MM.1S (cell line): ENCODE measurements around the gene DNAL4.

Source experiments
- DNase-seq: peaks from one replicate; pipeline ENCODE4 v3.0.0-alpha.2; 2015
- H2AFZ ChIP-seq: fragments of 300-600 bp; sonication (generic); 2 replicates; pipeline ENCODE4 v1.6.0; 2016; ENCODE audit warnings: antibody characterized with exemption, low read length
- H3F3A ChIP-seq: fragments of 300-600 bp; sonication (generic); 2 replicates; pipeline ENCODE4 v1.6.1; 2016; ENCODE audit warnings: mild to moderate bottlenecking, antibody characterized with exemption, low read length, moderate library complexity, mixed read lengths; ENCODE audit not compliant: insufficient read depth
- H3K27ac ChIP-seq: fragments of 300-600 bp; sonication (generic); 2 replicates; pipeline ENCODE4 v1.5.1; 2016; ENCODE audit warnings: mild to moderate bottlenecking, low read length
- H3K27me3 ChIP-seq: fragments of 300-600 bp; sonication (generic); replicated peaks from 2 replicates; pipeline ENCODE4 v1.6.0; 2016; ENCODE audit warnings: low read length; ENCODE audit not compliant: insufficient read depth
- H3K36me3 ChIP-seq: fragments of 300-600 bp; sonication (generic); replicated peaks from 2 replicates; pipeline ENCODE4 v1.6.1; 2016; ENCODE audit warnings: mild to moderate bottlenecking, low read length, mixed read lengths; ENCODE audit not compliant: insufficient read depth
- H3K4me1 ChIP-seq: fragments of 300-600 bp; sonication (generic); 2 replicates; pipeline ENCODE4 v1.6.1; 2016; ENCODE audit warnings: low read length, mixed read lengths
- H3K4me2 ChIP-seq: fragments of 300-600 bp; sonication (generic); 2 replicates; pipeline ENCODE4 v1.6.0; 2016; ENCODE audit warnings: low read depth, low read length
- H3K4me3 ChIP-seq: fragments of 300-600 bp; sonication (generic); 2 replicates; pipeline ENCODE4 v1.5.1; 2016; ENCODE audit warnings: low read length, mixed read lengths
- H3K79me2 ChIP-seq: fragments of 300-600 bp; sonication (generic); 2 replicates; pipeline ENCODE4 v1.6.1; 2016; ENCODE audit warnings: mixed run types, low read length, mixed read lengths
- H3K9ac ChIP-seq: fragments of 300-600 bp; sonication (generic); 2 replicates; pipeline ENCODE4 v1.6.1; 2016; ENCODE audit warnings: low read length, mixed read lengths
- H3K9me2 ChIP-seq: fragments of 300-600 bp; sonication (generic); replicated peaks from 2 replicates; pipeline ENCODE4 v1.6.1; 2016; ENCODE audit warnings: mild to moderate bottlenecking, low read length, mixed read lengths; ENCODE audit not compliant: insufficient read depth
- H3K9me3 ChIP-seq: fragments of 300-600 bp; sonication (generic); replicated peaks from 2 replicates; pipeline ENCODE4 v1.6.1; 2016; ENCODE audit warnings: mild to moderate bottlenecking, low read length, mixed read lengths; ENCODE audit not compliant: insufficient read depth
- H4K20me1 ChIP-seq: fragments of 300-600 bp; sonication (generic); 2 replicates; pipeline ENCODE4 v1.6.1; 2016; ENCODE audit warnings: mild to moderate bottlenecking, low read length, moderate library complexity, mixed read lengths; ENCODE audit not compliant: insufficient read depth
- CTCF ChIP-seq: fragments of 300-600 bp; sonication (generic); IDR thresholded peaks from 2 replicates; pipeline ENCODE4 v1.5.1; 2016; ENCODE audit warnings: antibody characterized with exemption, low read length, mixed read lengths
- EZH2 ChIP-seq: fragments of 300-600 bp; sonication (generic); optimal IDR thresholded peaks from 2 replicates; pipeline ENCODE3; 2017; ENCODE audit warnings: low read depth, mild to moderate bottlenecking, antibody characterized with exemption, low read length, mixed read lengths
- EZH2phosphoT487 ChIP-seq: fragments of 300-600 bp; sonication (generic); IDR thresholded peaks from 2 replicates; pipeline ENCODE4 v1.6.1; 2018; ENCODE audit warnings: antibody characterized with exemption, low read length

DNAL4 gene

GRCh38 chr22:38757464-38757757 lies 36.5 kb downstream of the DNAL4 start:
- H3K9me2 ChIP-seq = no peaks in the 10 kb centered on the region
- H4K20me1 ChIP-seq = no peaks in the 10 kb centered on the region
- peaks cover 28% of the 10 kb centered on the region for H3K4me1 ChIP-seq
- H2AFZ ChIP-seq = no peak overlapping the region
- H3K36me3 ChIP-seq = peaks cover 6% of the 10 kb centered on the region; the same call in 1 of the 2 replicates
- no peak for TF ChIP-seq EZH2phosphoT487
- no peak for TF ChIP-seq CTCF
- no peak for TF ChIP-seq EZH2
- H3K79me2 ChIP-seq = peaks cover 41% of the 10 kb centered on the region
- peak overlapping the region; percentile 86; the same call in 1 of the 2 replicates for H3K4me2 ChIP-seq
- peaks cover 29% of the 10 kb centered on the region for H3F3A ChIP-seq
- no peak overlapping the region for H3K9ac ChIP-seq
- no peaks in the 10 kb centered on the region for H3K27me3 ChIP-seq
- H3K9me3 ChIP-seq = no peaks in the 10 kb centered on the region
- H3K27ac ChIP-seq = no peak overlapping the region
- H3K4me3 ChIP-seq = no peak overlapping the region
- DNase-seq = no peak

- Histone ChIP-seq H3K27ac (no peak overlapping the region; the same call in 1 of the 2 replicates), H3K9me2 (no peaks in the 10 kb centered on the region), H3K9me3 (no peaks in the 10 kb centered on the region), H3K36me3 (peaks cover 6% of the 10 kb centered on the region; the same call in 1 of the 2 replicates), H3K4me2 (peak overlapping the region; percentile 86), H3K4me1 (peaks cover 33% of the 10 kb centered on the region), H3F3A (peaks cover 34% of the 10 kb centered on the region), H3K4me3 (peak overlapping the region; percentile 87), H3K27me3 (no peaks in the 10 kb centered on the region), H3K9ac (peak overlapping the region; percentile 81; the same call in 1 of the 2 replicates), H2AFZ (no peak overlapping the region), H4K20me1 (no peaks in the 10 kb centered on the region), H3K79me2 (peaks cover 43% of the 10 kb centered on the region)
- TF ChIP-seq EZH2 (no peak), EZH2phosphoT487 (no peak)
- no peak for DNase-seq
Observed at GRCh38 chr22:38756711-38757463, 37.1 kb downstream of the DNAL4 start.

GRCh38 chr22:38755911-38756532 lies 37.9 kb downstream of the DNAL4 start, which contains the start of gene SUN2:
TSS of gene SUN2 (minus strand) at chr22:38755998. CDS start at chr22:38752628, 3,370 bp downstream.
- Histone ChIP-seq H3K4me2 (peak within 1 kb of the TSS; percentile 98), H3K9ac (peak within 1 kb of the TSS; percentile 81), H3K4me1 (peaks cover 42% of the 10 kb centered on the region), H3K4me3 (peak within 1 kb of the TSS; percentile 87), H4K20me1 (no peaks in the 10 kb centered on the region), H2AFZ (peak within 1 kb of the TSS; percentile 77), H3K36me3 (peaks cover 6% of the 10 kb centered on the region; the same call in 1 of the 2 replicates), H3K9me2 (no peaks in the 10 kb centered on the region), H3K9me3 (no peaks in the 10 kb centered on the region), H3K27me3 (no peaks in the 10 kb centered on the region), H3K79me2 (peaks cover 48% of the 10 kb centered on the region), H3K27ac (peak within 1 kb of the TSS; percentile 91), H3F3A (peaks cover 42% of the 10 kb centered on the region)
- TF ChIP-seq CTCF (no peak), EZH2 (no peak), EZH2phosphoT487 (no peak)
- peak; percentile 89 for DNase-seq
